Measurements from ENCODE around the gene CLEC11A.

The CLEC11A gene

GRCh38 chr19:50703915-50704796, 19.0 kb upstream of the CLEC11A start:
- DNase-seq (ENCODE audit: low read depth in 3 of 3): no peak

- DNase-seq (ENCODE audit: low read depth in 3 of 3): no peak
Observed at GRCh38 chr19:50705422-50706019, 17.6 kb upstream of the CLEC11A start.

- no peak for DNase-seq (ENCODE audit: low read depth in 3 of 3)
Observed at GRCh38 chr19:50706387-50706786, 16.8 kb upstream of the CLEC11A start.

- no peak for DNase-seq (ENCODE audit: low read depth in 3 of 3)
Observed at GRCh38 chr19:50708179-50708879, 14.8 kb upstream of the CLEC11A start.

- DNase-seq (ENCODE audit: low read depth in 3 of 3): no peak
Observed at GRCh38 chr19:50710094-50710493, 13.1 kb upstream of the CLEC11A start.

- no peak for DNase-seq (ENCODE audit: low read depth in 3 of 3)
Observed at GRCh38 chr19:50710612-50711011, 12.6 kb upstream of the CLEC11A start.

- DNase-seq (ENCODE audit: low read depth in 3 of 3): no peak
Observed at GRCh38 chr19:50711196-50711595, 12.0 kb upstream of the CLEC11A start.

GRCh38 chr19:50711805-50712204, 11.4 kb upstream of the CLEC11A start:
- DNase-seq (ENCODE audit: low read depth in 3 of 3): no peak

- no peak for DNase-seq (ENCODE audit: low read depth in 3 of 3)
Observed at GRCh38 chr19:50712833-50713232, 10.3 kb upstream of the CLEC11A start.

GRCh38 chr19:50713556-50714236, 9.5 kb upstream of the CLEC11A start:
- DNase-seq (ENCODE audit: low read depth in 3 of 3): no peak

- DNase-seq (ENCODE audit: low read depth in 3 of 3): no peak
Observed at GRCh38 chr19:50716178-50717025, 6.8 kb upstream of the CLEC11A start.

GRCh38 chr19:50717026-50717723, 6.0 kb upstream of the CLEC11A start:
- no peak for DNase-seq (ENCODE audit: low read depth in 3 of 3)

GRCh38 chr19:50717891-50718254, 5.3 kb upstream of the CLEC11A start:
- DNase-seq (ENCODE audit: low read depth in 3 of 3): no peak

GRCh38 chr19:50718255-50719118, 4.7 kb upstream of the CLEC11A start:
- DNase-seq (ENCODE audit: low read depth in 3 of 3): peak in 1 of 3 experiments; percentile 18

- DNase-seq (ENCODE audit: low read depth in 3 of 3): no peak
Observed at GRCh38 chr19:50719119-50719435, 4.1 kb upstream of the CLEC11A start.

GRCh38 chr19:50719566-50719965, 3.6 kb upstream of the CLEC11A start, which contains the start of gene SHANK1:
SHANK1 (minus strand) TSS chr19:50719802; CDS start chr19:50716919, 2,883 bp downstream.
- DNase-seq (ENCODE audit: low read depth in 3 of 3): no peak

GRCh38 chr19:50720181-50720920, 2.8 kb upstream of the CLEC11A start:
- no peak for DNase-seq (ENCODE audit: low read depth in 3 of 3)

GRCh38 chr19:50720921-50721381, 2.2 kb upstream of the CLEC11A start:
- DNase-seq (ENCODE audit: low read depth in 3 of 3): no peak
